K562 (cell line): ENCODE data around the gene C1QA. TPM values are rescaled to one million over a fixed set of nuclear protein-coding genes. Genes with fewer than 3 reads are reported as not detected.
A peak's percentile ranks its signal among the peaks of the same experiment; 100 is the strongest.

Source experiments
- MEIS2 ChIP-seq: fragments of 450-650 bp; IDR thresholded peaks from 2 replicates; pipeline ENCODE4 v1.6.1; 2014; ENCODE audit warnings: mild to moderate bottlenecking; ENCODE audit not compliant: partially characterized antibody
- ZZZ3 ChIP-seq: fragments of 450-650 bp; IDR thresholded peaks from 2 replicates; pipeline ENCODE4 v1.6.1; 2016; ENCODE audit warnings: antibody characterized with exemption, mild to moderate bottlenecking, moderate library complexity
- polyA plus RNA-seq, 8 experiments: library from polyadenylated mRNA; depleted of rRNA in 4 of 8; stranded (reverse) in 5 of 8; unstranded in 3 of 8; fragments of >200 nt; fragmentation: Nextera tagmentation in 2 of 8; fragmentation: Illumina TruSeq in 1 of 8; extraction: Ambion mirVana in 2 of 8; extraction: Trizol in 1 of 8; gene quantifications; 2 replicates each; pipeline versions ENCODE4 v1.2.1 to v1.2.3, GENCODE V29; 2011 to 2014; ENCODE audit warnings: inconsistent platforms in 1 of 8, missing spikeins in 1 of 8
- total RNA-seq, 7 experiments: library from RNA; depleted of rRNA in 6 of 7; stranded (reverse); fragments of >200 nt in 6 of 7; fragmentation: Illumina TruSeq in 2 of 7; extraction: Trizol in 2 of 7; gene quantifications; 2 replicates each; pipeline versions ENCODE4 v1.2.1 to v1.2.3, GENCODE V29; 2011 to 2021; ENCODE audit warnings: low replicate concordance in 1 of 7
- TF ChIP-seq, protein P1 (sequence below), 2 experiments: IDR thresholded peaks in 1 of 2; conservative IDR thresholded peaks in 1 of 2; 2 replicates each; pipeline ENCODE4 v1.6.1; 2016; ENCODE audit warnings: low read depth in 2 of 2, mild to moderate bottlenecking in 1 of 2, missing compliant biosample characterization in 1 of 2, missing genetic modification characterization in 1 of 2, moderate library complexity in 1 of 2
- TF ChIP-seq, protein P2 (sequence below): fragments of 150-350 bp; IDR thresholded peaks from 2 replicates; pipeline ENCODE4 v1.6.1; 2014; ENCODE audit warnings: low read depth, mild to moderate bottlenecking, low read length, borderline replicate concordance
- TF ChIP-seq, protein P3 (sequence below): fragments of 450-650 bp; formaldehyde crosslinking; IDR thresholded peaks from 2 replicates; pipeline ENCODE4 v1.4.0; 2020; ENCODE audit warnings: mild to moderate bottlenecking, mixed read lengths

C1QA gene
- total and polyA plus RNA-seq, 9 of the 15 experiments (the other 6 are each of a cell fraction or from before 2014, with no cell fraction given): 0.71 TPM; not detected in 8

DNA sequence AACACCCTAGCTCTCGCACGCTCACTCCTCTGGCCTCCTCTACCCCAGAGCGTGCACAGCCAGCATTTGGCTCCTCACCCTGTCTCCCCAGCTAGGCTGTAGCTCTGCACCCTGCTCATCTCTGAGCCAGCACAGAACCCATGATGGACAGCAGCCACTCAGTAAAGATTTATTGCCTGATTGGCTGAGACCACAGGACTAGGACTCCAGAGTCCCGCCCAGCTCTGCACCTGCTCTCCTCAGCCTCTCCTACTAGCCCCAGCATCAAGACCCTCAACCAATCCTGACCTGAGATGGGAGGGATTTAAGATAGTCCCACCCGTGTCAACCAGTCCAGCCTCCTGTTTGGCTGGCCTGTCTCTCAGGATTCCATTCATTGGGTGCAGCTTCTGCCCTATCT is 25.9 kb downstream of the C1QA start (continued):
- TF ChIP-seq, protein P1, sequence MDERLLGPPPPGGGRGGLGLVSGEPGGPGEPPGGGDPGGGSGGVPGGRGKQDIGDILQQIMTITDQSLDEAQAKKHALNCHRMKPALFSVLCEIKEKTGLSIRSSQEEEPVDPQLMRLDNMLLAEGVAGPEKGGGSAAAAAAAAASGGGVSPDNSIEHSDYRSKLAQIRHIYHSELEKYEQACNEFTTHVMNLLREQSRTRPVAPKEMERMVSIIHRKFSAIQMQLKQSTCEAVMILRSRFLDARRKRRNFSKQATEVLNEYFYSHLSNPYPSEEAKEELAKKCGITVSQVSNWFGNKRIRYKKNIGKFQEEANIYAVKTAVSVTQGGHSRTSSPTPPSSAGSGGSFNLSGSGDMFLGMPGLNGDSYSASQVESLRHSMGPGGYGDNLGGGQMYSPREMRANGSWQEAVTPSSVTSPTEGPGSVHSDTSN (CRISPR knock-in tag; IDR thresholded peaks at IDR 0.05; ENCODE audit: low read depth): peak; percentile 14; the same call in 1 of the 2 replicates
- TF ChIP-seq, protein P1 (tag; conservative IDR thresholded peaks at IDR 0.05; ENCODE audit: low read depth): peak; percentile 86
- TF ChIP-seq ZZZ3 (no peak), MEIS2 (peak; percentile 79)
- TF ChIP-seq, protein P2, sequence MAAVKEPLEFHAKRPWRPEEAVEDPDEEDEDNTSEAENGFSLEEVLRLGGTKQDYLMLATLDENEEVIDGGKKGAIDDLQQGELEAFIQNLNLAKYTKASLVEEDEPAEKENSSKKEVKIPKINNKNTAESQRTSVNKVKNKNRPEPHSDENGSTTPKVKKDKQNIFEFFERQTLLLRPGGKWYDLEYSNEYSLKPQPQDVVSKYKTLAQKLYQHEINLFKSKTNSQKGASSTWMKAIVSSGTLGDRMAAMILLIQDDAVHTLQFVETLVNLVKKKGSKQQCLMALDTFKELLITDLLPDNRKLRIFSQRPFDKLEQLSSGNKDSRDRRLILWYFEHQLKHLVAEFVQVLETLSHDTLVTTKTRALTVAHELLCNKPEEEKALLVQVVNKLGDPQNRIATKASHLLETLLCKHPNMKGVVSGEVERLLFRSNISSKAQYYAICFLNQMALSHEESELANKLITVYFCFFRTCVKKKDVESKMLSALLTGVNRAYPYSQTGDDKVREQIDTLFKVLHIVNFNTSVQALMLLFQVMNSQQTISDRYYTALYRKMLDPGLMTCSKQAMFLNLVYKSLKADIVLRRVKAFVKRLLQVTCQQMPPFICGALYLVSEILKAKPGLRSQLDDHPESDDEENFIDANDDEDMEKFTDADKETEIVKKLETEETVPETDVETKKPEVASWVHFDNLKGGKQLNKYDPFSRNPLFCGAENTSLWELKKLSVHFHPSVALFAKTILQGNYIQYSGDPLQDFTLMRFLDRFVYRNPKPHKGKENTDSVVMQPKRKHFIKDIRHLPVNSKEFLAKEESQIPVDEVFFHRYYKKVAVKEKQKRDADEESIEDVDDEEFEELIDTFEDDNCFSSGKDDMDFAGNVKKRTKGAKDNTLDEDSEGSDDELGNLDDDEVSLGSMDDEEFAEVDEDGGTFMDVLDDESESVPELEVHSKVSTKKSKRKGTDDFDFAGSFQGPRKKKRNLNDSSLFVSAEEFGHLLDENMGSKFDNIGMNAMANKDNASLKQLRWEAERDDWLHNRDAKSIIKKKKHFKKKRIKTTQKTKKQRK: peak; percentile 58; the same call in 1 of the 2 replicates
- TF ChIP-seq, protein P3, sequence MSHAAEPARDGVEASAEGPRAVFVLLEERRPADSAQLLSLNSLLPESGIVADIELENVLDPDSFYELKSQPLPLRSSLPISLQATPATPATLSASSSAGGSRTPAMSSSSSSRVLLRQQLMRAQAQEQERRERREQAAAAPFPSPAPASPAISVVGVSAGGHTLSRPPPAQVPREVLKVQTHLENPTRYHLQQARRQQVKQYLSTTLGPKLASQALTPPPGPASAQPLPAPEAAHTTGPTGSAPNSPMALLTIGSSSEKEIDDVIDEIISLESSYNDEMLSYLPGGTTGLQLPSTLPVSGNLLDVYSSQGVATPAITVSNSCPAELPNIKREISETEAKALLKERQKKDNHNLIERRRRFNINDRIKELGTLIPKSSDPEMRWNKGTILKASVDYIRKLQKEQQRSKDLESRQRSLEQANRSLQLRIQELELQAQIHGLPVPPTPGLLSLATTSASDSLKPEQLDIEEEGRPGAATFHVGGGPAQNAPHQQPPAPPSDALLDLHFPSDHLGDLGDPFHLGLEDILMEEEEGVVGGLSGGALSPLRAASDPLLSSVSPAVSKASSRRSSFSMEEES (CRISPR knock-in tag): no peak
